ENCODE measurements around the gene ELOB. TPM values are rescaled to one million over a fixed set of nuclear protein-coding genes. Genes with fewer than 3 reads are reported as not detected.

Gene ELOB
- total and polyA plus RNA-seq, 3 donors from 2014 or later = 377 to 582 (median 381) TPM

DNA sequence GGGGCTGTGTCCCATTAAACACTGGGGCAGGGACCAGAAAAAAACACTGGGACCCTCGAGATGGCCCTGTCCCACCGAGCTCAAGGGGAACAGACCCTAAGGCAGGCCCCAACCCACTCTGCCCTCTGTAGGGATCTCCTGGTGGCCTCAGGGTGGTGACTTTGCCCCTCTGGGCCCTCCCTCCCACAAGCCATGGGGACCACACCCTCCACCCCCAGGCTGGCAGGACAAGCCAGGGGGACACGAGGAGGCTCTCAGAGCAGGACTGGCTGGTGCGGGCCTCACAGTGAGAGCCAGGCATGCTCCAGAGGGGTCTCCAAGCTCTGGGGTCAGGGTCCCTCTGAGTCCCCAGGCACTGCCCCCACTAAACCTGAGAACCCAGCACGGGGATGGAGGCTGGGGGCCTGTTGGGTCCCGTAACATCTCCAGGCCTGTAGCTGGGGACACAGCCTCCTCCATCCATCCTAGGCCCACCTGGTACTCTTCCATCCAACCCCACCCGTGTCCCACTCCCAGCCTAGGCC lies 39.1 kb downstream of the ELOB start:
- DNase-seq = no peak

GRCh38 chr16:2737238-2737605 lies 39.9 kb downstream of the ELOB start:
- WGBS, 2 donors = 66 to 80% methylated on average over 5 of the region's 5 CpGs
- H3K36me3 ChIP-seq (ENCODE audit: low read depth, missing control alignments) = no peaks in the 10 kb centered on the region
- intact Hi-C loops (cut with DNase I; ENCODE audit: low total_unique reads) = no loop called here
- TF ChIP-seq POLR2A (IDR thresholded peaks at IDR 0.05) = no peak
- TF ChIP-seq, protein P1, sequence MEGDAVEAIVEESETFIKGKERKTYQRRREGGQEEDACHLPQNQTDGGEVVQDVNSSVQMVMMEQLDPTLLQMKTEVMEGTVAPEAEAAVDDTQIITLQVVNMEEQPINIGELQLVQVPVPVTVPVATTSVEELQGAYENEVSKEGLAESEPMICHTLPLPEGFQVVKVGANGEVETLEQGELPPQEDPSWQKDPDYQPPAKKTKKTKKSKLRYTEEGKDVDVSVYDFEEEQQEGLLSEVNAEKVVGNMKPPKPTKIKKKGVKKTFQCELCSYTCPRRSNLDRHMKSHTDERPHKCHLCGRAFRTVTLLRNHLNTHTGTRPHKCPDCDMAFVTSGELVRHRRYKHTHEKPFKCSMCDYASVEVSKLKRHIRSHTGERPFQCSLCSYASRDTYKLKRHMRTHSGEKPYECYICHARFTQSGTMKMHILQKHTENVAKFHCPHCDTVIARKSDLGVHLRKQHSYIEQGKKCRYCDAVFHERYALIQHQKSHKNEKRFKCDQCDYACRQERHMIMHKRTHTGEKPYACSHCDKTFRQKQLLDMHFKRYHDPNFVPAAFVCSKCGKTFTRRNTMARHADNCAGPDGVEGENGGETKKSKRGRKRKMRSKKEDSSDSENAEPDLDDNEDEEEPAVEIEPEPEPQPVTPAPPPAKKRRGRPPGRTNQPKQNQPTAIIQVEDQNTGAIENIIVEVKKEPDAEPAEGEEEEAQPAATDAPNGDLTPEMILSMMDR (IDR thresholded peaks at IDR 0.05) = no peak
- H3K4me1 ChIP-seq = no peaks in the 10 kb centered on the region
- no peak overlapping the region for H3K4me3 ChIP-seq
- H3K27ac ChIP-seq = no peak overlapping the region
- H3K27me3 ChIP-seq = no peaks in the 10 kb centered on the region
- DNase-seq = no peak
- H3K9me3 ChIP-seq = no peaks in the 10 kb centered on the region

More for the DNA sequence above, 39.1 kb downstream of the ELOB start:
- Histone ChIP-seq H3K36me3 (ENCODE audit: low read depth, missing control alignments) (no peaks in the 10 kb centered on the region), H3K27ac (no peak overlapping the region), H3K27me3 (no peaks in the 10 kb centered on the region), H3K4me1 (no peaks in the 10 kb centered on the region), H3K9me3 (no peaks in the 10 kb centered on the region), H3K4me3 (no peak overlapping the region)
- WGBS, 2 donors = 62 to 83% methylated on average over 6 to 7 of the region's 7 CpGs
- intact Hi-C loops (cut with DNase I; ENCODE audit: low total_unique reads) = no loop called here
- TF ChIP-seq, protein P1 (IDR thresholded peaks at IDR 0.05) = no peak
- no peak for TF ChIP-seq POLR2A (IDR thresholded peaks at IDR 0.05)

DNA sequence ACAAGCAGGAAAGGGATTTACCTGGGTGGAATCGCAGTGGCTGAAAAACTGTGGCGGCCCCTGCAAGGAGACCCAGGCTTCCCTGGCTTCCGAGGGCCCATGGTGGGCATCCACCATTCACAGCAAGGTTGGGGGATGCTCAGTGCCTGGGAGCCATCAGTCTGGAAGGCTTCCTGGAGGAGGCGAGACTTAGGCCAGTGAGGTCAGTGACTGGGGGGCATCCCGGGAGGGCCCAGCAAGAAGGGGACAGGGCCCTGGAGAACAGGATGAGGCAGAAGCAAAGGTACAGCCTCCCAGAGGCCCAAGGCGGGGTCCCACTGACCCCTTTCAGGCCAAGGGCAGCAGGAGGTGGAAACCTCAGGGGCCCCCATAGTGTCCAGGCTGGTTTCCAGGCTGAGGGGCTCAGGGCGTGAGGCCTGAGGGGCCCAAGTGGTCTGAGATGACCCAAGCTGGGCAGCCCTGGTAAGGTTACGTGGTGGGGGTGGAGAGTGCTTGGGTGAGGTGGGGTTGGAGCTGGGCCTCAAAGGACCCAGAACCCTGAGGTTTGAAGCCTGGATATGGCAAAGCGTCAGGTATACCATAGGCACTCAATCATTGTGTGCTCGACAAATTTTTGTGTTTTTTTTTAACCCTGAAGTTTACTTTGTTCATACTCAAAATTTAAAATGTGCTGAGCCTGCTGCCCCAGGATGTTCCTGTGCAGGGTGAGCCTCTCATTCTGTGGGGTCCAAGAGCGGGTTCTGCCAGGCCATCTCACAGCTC lies 40.4 kb downstream of the ELOB start:
- Histone ChIP-seq H3K4me1 (no peaks in the 10 kb centered on the region), H3K36me3 (ENCODE audit: low read depth, missing control alignments) (no peaks in the 10 kb centered on the region), H3K4me3 (no peak overlapping the region), H3K27me3 (no peaks in the 10 kb centered on the region), H3K27ac (no peak overlapping the region), H3K9me3 (no peaks in the 10 kb centered on the region)
- intact Hi-C loops (cut with DNase I; ENCODE audit: low total_unique reads) = no loop called here
- WGBS, 2 donors = 92% methylated on average over 11 of the region's 11 CpGs
- TF ChIP-seq, protein P1 (IDR thresholded peaks at IDR 0.05) = no peak
- no peak for TF ChIP-seq POLR2A (IDR thresholded peaks at IDR 0.05)
- no peak for DNase-seq

GRCh38 chr16:2734844-2735515 lies 42.1 kb downstream of the ELOB start:
- 80 to 85% methylated on average over 10 of the region's 10 CpGs for WGBS, 2 donors
- intact Hi-C loops (cut with DNase I; ENCODE audit: low total_unique reads) = no loop called here
- Histone ChIP-seq H3K9me3 (no peaks in the 10 kb centered on the region), H3K4me1 (no peaks in the 10 kb centered on the region), H3K27me3 (no peaks in the 10 kb centered on the region), H3K27ac (no peak overlapping the region), H3K4me3 (no peak overlapping the region), H3K36me3 (ENCODE audit: low read depth, missing control alignments) (no peaks in the 10 kb centered on the region)
- TF ChIP-seq POLR2A (IDR thresholded peaks at IDR 0.05) = no peak
- TF ChIP-seq, protein P1 (IDR thresholded peaks at IDR 0.05) = no peak
- DNase-seq = no peak

Measured in testis (tissue), 3 donors.